Activated naive CD4-positive, alpha-beta T cell treated with anti-CD3 and anti-CD28 coated beads, Interleukin-2, amount 10 ng/mL, durations not matched to agents 7 days and 5 days (primary cell): ENCODE results near the gene BRAT1.

Experiments used
- CTCF ChIA-PET: fragments of 350-600 bp; sonication (Branson Sonifier 250); formaldehyde crosslinking; loops from one replicate; lab custom pipeline; 2021; ENCODE audit warnings: antibody characterized with exemption; lab: Charles Lee
- DNase-seq: peaks from one replicate; pipeline ENCODE4 v3.0.0-alpha.2; 2020
- H3K27ac Mint-ChIP-seq: one replicate; pipeline ENCODE4 v1.8.0; 2021; ENCODE audit warnings: mild to moderate bottlenecking, moderate library complexity, mixed read lengths
- H3K27me3 Mint-ChIP-seq: one replicate; pipeline ENCODE4 v1.8.0; 2021; ENCODE audit warnings: mild to moderate bottlenecking, mixed read lengths
- H3K36me3 Mint-ChIP-seq: one replicate; pipeline ENCODE4 v1.8.0; 2021; ENCODE audit warnings: mixed read lengths
- H3K4me1 Mint-ChIP-seq: one replicate; pipeline ENCODE4 v1.8.0; 2021; ENCODE audit warnings: mixed read lengths
- H3K4me3 Mint-ChIP-seq: one replicate; pipeline ENCODE4 v1.8.0; 2021; ENCODE audit warnings: mild to moderate bottlenecking, moderate library complexity, mixed read lengths
- H3K9me3 Mint-ChIP-seq: one replicate; pipeline ENCODE4 v1.8.0; 2021; ENCODE audit warnings: mixed read lengths

The BRAT1 gene

GRCh38 chr7:2504889-2505375 lies 50.4 kb downstream of the BRAT1 start:
- peaks cover 31% of the 10 kb centered on the region for H3K4me1 Mint-ChIP-seq
- peaks cover 21% of the 10 kb centered on the region for H3K27me3 Mint-ChIP-seq
- H3K27ac Mint-ChIP-seq, result no peak overlapping the region
- no peak overlapping the region for H3K4me3 Mint-ChIP-seq
- no peaks in the 10 kb centered on the region for H3K9me3 Mint-ChIP-seq
- H3K36me3 Mint-ChIP-seq, result peaks cover 1% of the 10 kb centered on the region
- no peak for DNase-seq
- CTCF ChIA-PET, result no interaction called here

- H3K27me3 Mint-ChIP-seq, result peaks cover 25% of the 10 kb centered on the region
- CTCF ChIA-PET, result interaction anchor here (0.6 kb wide), 1 partner anchor 36 kb away, joined by 4 read pairs; no protein-coding TSS in a partner anchor
- no peaks in the 10 kb centered on the region for H3K9me3 Mint-ChIP-seq
- H3K4me3 Mint-ChIP-seq, result no peak overlapping the region
- peaks cover 25% of the 10 kb centered on the region for H3K4me1 Mint-ChIP-seq
- H3K27ac Mint-ChIP-seq, result peak overlapping the region; percentile 49
- DNase-seq, result no peak
- H3K36me3 Mint-ChIP-seq, result peaks cover 1% of the 10 kb centered on the region
Observed at GRCh38 chr7:2504128-2504888, 51.0 kb downstream of the BRAT1 start.

GRCh38 chr7:2503056-2503941 lies 52.0 kb downstream of the BRAT1 start:
- Mint-ChIP-seq H3K9me3 (no peaks in the 10 kb centered on the region), H3K4me1 (peaks cover 15% of the 10 kb centered on the region), H3K4me3 (no peak overlapping the region), H3K36me3 (no peaks in the 10 kb centered on the region), H3K27ac (no peak overlapping the region), H3K27me3 (peaks cover 35% of the 10 kb centered on the region)
- CTCF ChIA-PET, result no interaction called here
- no peak for DNase-seq

- H3K4me3 Mint-ChIP-seq, result no peak overlapping the region
- no peaks in the 10 kb centered on the region for H3K9me3 Mint-ChIP-seq
- H3K27ac Mint-ChIP-seq, result no peak overlapping the region
- DNase-seq, result no peak
- CTCF ChIA-PET, result no interaction called here
- H3K36me3 Mint-ChIP-seq, result no peaks in the 10 kb centered on the region
- peaks cover 8% of the 10 kb centered on the region for H3K4me1 Mint-ChIP-seq
- H3K27me3 Mint-ChIP-seq, result peaks cover 40% of the 10 kb centered on the region
Observed at GRCh38 chr7:2502647-2502966, 52.7 kb downstream of the BRAT1 start.

- Mint-ChIP-seq H3K36me3 (no peaks in the 10 kb centered on the region), H3K4me3 (no peak overlapping the region), H3K4me1 (peaks cover 5% of the 10 kb centered on the region), H3K9me3 (no peaks in the 10 kb centered on the region), H3K27ac (no peak overlapping the region), H3K27me3 (peaks cover 45% of the 10 kb centered on the region)
- CTCF ChIA-PET, result interaction anchor here (0.9 kb wide), 1 partner anchor 50 kb away, joined by 3 read pairs; no protein-coding TSS in a partner anchor
- DNase-seq, result no peak
Observed at GRCh38 chr7:2501947-2502646, 53.2 kb downstream of the BRAT1 start.

- Mint-ChIP-seq H3K27me3 (peaks cover 57% of the 10 kb centered on the region), H3K4me1 (no peaks in the 10 kb centered on the region), H3K27ac (no peak overlapping the region), H3K36me3 (no peaks in the 10 kb centered on the region), H3K4me3 (no peak overlapping the region), H3K9me3 (no peaks in the 10 kb centered on the region)
- no peak for DNase-seq
- CTCF ChIA-PET, result no interaction called here
Observed at GRCh38 chr7:2500701-2501100, 54.6 kb downstream of the BRAT1 start.

GRCh38 chr7:2499719-2500430 lies 55.4 kb downstream of the BRAT1 start:
- Mint-ChIP-seq H3K27ac (no peak overlapping the region), H3K27me3 (peaks cover 64% of the 10 kb centered on the region), H3K9me3 (no peaks in the 10 kb centered on the region), H3K4me3 (no peak overlapping the region), H3K4me1 (no peaks in the 10 kb centered on the region), H3K36me3 (no peaks in the 10 kb centered on the region)
- no peak for DNase-seq
- CTCF ChIA-PET, result interaction anchor here (0.8 to 1.6 kb wide), 2 partner anchors 30 to 181 kb away, joined by 3 to 4 read pairs; no protein-coding TSS in a partner anchor

GRCh38 chr7:2499181-2499580 lies 56.1 kb downstream of the BRAT1 start:
- CTCF ChIA-PET, result interaction anchor here (0.8 to 1.6 kb wide), 2 partner anchors 29 to 182 kb away, joined by 3 to 4 read pairs; no protein-coding TSS in a partner anchor
- H3K36me3 Mint-ChIP-seq, result no peaks in the 10 kb centered on the region

GRCh38 chr7:2498708-2499107 lies 56.6 kb downstream of the BRAT1 start:
- Mint-ChIP-seq H3K27ac (no peak overlapping the region), H3K4me3 (no peak overlapping the region), H3K9me3 (no peaks in the 10 kb centered on the region), H3K4me1 (no peaks in the 10 kb centered on the region), H3K36me3 (no peaks in the 10 kb centered on the region), H3K27me3 (peaks cover 69% of the 10 kb centered on the region)
- CTCF ChIA-PET, result interaction anchor here (0.8 to 1.6 kb wide), 3 partner anchors 15 to 182 kb away, joined by 3 to 4 read pairs (median 3); no protein-coding TSS in a partner anchor
- no peak for DNase-seq

More at GRCh38 chr7:2499181-2499580, 56.1 kb downstream of the BRAT1 start:
- no peak for DNase-seq
- Mint-ChIP-seq H3K4me3 (no peak overlapping the region), H3K27ac (no peak overlapping the region), H3K27me3 (peaks cover 68% of the 10 kb centered on the region), H3K9me3 (no peaks in the 10 kb centered on the region), H3K4me1 (no peaks in the 10 kb centered on the region)

GRCh38 chr7:2497500-2498336 lies 57.6 kb downstream of the BRAT1 start:
- no peak for DNase-seq
- peaks cover 74% of the 10 kb centered on the region for H3K27me3 Mint-ChIP-seq
- H3K27ac Mint-ChIP-seq, result no peak overlapping the region
- H3K4me3 Mint-ChIP-seq, result no peak overlapping the region
- no peaks in the 10 kb centered on the region for H3K36me3 Mint-ChIP-seq
- H3K9me3 Mint-ChIP-seq, result no peaks in the 10 kb centered on the region
- no peaks in the 10 kb centered on the region for H3K4me1 Mint-ChIP-seq
- CTCF ChIA-PET, result interaction anchor here (1.2 kb wide), 1 partner anchor 29 kb away, joined by 3 read pairs; no protein-coding TSS in a partner anchor

- H3K27me3 Mint-ChIP-seq, result peaks cover 79% of the 10 kb centered on the region
- H3K4me3 Mint-ChIP-seq, result no peak overlapping the region
- H3K27ac Mint-ChIP-seq, result no peak overlapping the region
- no peaks in the 10 kb centered on the region for H3K36me3 Mint-ChIP-seq
- CTCF ChIA-PET, result no interaction called here
- no peak for DNase-seq
- no peaks in the 10 kb centered on the region for H3K4me1 Mint-ChIP-seq
- peaks cover 2% of the 10 kb centered on the region for H3K9me3 Mint-ChIP-seq
Observed at GRCh38 chr7:2497065-2497464, 58.3 kb downstream of the BRAT1 start.

GRCh38 chr7:2496375-2496774 lies 58.9 kb downstream of the BRAT1 start:
- no peak for DNase-seq
- Mint-ChIP-seq H3K4me1 (no peaks in the 10 kb centered on the region), H3K4me3 (no peak overlapping the region), H3K9me3 (peaks cover 3% of the 10 kb centered on the region), H3K27me3 (peaks cover 82% of the 10 kb centered on the region), H3K36me3 (no peaks in the 10 kb centered on the region), H3K27ac (no peak overlapping the region)
- CTCF ChIA-PET, result no interaction called here
